ENCODE data around the gene ZAP70. TPM values are rescaled to one million over a fixed set of nuclear protein-coding genes. Genes with fewer than 3 reads are reported as not detected.

Gene ZAP70
- total and polyA plus RNA-seq, 10 of the 15 experiments (the other 5 are each of a cell fraction or from before 2014, with no cell fraction given) = 0.18 to 2.9 (median 1.2) TPM; not detected in 1

DNA sequence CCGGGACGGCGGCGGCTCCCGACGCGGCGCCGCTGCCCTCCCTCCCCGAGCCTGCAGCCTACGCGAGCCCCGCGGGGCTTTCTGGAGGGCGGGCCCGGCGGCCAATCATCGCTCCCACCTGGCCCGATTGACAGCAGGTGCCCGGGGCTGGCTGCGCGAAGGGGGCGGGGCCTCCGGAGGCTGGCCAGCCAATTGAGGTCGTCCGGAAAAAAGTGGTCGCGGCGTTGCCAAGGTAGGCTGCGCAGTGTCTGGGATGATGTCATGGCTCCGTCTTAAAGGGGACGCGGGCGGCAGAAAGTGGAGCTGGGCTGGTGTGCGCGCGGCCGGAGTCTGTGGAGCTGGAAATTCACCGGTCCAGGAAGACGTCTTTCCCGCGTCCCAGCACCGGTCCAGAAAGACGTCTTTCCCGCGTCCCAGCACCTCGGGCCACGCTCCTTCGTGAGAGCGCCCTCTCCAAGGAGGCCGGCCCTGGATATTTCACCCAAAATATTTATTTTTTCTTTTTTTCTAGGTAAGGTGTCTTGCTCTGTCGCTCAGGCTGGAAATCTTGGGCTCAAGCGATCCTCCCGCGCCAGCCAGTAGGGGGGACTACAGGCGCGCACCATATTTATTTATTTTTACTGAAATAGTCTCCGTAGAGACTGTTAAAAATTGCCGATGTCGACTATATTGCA is 49.3 kb upstream of the ZAP70 start, which contains the start of gene ACTR1B (continued):
- TF ChIP-seq, protein P1, sequence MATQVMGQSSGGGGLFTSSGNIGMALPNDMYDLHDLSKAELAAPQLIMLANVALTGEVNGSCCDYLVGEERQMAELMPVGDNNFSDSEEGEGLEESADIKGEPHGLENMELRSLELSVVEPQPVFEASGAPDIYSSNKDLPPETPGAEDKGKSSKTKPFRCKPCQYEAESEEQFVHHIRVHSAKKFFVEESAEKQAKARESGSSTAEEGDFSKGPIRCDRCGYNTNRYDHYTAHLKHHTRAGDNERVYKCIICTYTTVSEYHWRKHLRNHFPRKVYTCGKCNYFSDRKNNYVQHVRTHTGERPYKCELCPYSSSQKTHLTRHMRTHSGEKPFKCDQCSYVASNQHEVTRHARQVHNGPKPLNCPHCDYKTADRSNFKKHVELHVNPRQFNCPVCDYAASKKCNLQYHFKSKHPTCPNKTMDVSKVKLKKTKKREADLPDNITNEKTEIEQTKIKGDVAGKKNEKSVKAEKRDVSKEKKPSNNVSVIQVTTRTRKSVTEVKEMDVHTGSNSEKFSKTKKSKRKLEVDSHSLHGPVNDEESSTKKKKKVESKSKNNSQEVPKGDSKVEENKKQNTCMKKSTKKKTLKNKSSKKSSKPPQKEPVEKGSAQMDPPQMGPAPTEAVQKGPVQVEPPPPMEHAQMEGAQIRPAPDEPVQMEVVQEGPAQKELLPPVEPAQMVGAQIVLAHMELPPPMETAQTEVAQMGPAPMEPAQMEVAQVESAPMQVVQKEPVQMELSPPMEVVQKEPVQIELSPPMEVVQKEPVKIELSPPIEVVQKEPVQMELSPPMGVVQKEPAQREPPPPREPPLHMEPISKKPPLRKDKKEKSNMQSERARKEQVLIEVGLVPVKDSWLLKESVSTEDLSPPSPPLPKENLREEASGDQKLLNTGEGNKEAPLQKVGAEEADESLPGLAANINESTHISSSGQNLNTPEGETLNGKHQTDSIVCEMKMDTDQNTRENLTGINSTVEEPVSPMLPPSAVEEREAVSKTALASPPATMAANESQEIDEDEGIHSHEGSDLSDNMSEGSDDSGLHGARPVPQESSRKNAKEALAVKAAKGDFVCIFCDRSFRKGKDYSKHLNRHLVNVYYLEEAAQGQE (IDR thresholded peaks at IDR 0.05; ENCODE audit: low read depth, low read length) = no peak
- TF ChIP-seq SIX5 (IDR thresholded peaks at IDR 0.05; ENCODE audit: low read depth, low read length, severe bottlenecking) (no peak), FOXM1 (IDR thresholded peaks at IDR 0.05; ENCODE audit: low read depth, low read length) (no peak), WRNIP1 (IDR thresholded peaks at IDR 0.05; ENCODE audit: borderline replicate concordance, low read depth, low read length) (no peak), KDM1A (IDR thresholded peaks at IDR 0.05; ENCODE audit: borderline replicate concordance) (no peak), CBX3 (IDR thresholded peaks at IDR 0.05; ENCODE audit: borderline replicate concordance, low read depth) (no peak), SUZ12 (IDR thresholded peaks at IDR 0.05; ENCODE audit: unreplicated experiment) (no peak), SMARCA5 (IDR thresholded peaks at IDR 0.05) (no peak; the same call in 1 of the 2 replicates), SUPT20H (IDR thresholded peaks at IDR 0.05; ENCODE audit: borderline replicate concordance, control insufficient read depth, low read depth, low read length) (no peak), NR2C1 (IDR thresholded peaks at IDR 0.05) (no peak), SMAD5 (IDR thresholded peaks at IDR 0.05; ENCODE audit: low read depth) (no peak), NBN (IDR thresholded peaks at IDR 0.05) (peak; percentile 89), HDGF (IDR thresholded peaks at IDR 0.05) (peak; percentile 91), EGR1 (IDR thresholded peaks at IDR 0.05; ENCODE audit: borderline replicate concordance in 1 of 2, low read depth in 2 of 2, low read length in 2 of 2) (no peak), MEF2B (IDR thresholded peaks at IDR 0.05; ENCODE audit: partially characterized antibody, poor library complexity, severe bottlenecking) (peak; percentile 12), ZNF622 (IDR thresholded peaks at IDR 0.05) (peak; percentile 68)
- TF ChIP-seq, protein P2, sequence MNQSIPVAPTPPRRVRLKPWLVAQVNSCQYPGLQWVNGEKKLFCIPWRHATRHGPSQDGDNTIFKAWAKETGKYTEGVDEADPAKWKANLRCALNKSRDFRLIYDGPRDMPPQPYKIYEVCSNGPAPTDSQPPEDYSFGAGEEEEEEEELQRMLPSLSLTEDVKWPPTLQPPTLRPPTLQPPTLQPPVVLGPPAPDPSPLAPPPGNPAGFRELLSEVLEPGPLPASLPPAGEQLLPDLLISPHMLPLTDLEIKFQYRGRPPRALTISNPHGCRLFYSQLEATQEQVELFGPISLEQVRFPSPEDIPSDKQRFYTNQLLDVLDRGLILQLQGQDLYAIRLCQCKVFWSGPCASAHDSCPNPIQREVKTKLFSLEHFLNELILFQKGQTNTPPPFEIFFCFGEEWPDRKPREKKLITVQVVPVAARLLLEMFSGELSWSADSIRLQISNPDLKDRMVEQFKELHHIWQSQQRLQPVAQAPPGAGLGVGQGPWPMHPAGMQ (IDR thresholded peaks at IDR 0.05; ENCODE audit: borderline replicate concordance) = no peak
- TF ChIP-seq, protein P3, sequence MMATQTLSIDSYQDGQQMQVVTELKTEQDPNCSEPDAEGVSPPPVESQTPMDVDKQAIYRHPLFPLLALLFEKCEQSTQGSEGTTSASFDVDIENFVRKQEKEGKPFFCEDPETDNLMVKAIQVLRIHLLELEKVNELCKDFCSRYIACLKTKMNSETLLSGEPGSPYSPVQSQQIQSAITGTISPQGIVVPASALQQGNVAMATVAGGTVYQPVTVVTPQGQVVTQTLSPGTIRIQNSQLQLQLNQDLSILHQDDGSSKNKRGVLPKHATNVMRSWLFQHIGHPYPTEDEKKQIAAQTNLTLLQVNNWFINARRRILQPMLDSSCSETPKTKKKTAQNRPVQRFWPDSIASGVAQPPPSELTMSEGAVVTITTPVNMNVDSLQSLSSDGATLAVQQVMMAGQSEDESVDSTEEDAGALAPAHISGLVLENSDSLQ (IDR thresholded peaks at IDR 0.05) = peak; percentile 98
- TF ChIP-seq, protein P4, sequence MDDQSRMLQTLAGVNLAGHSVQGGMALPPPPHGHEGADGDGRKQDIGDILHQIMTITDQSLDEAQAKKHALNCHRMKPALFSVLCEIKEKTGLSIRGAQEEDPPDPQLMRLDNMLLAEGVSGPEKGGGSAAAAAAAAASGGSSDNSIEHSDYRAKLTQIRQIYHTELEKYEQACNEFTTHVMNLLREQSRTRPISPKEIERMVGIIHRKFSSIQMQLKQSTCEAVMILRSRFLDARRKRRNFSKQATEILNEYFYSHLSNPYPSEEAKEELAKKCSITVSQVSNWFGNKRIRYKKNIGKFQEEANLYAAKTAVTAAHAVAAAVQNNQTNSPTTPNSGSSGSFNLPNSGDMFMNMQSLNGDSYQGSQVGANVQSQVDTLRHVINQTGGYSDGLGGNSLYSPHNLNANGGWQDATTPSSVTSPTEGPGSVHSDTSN (IDR thresholded peaks at IDR 0.05; ENCODE audit: insufficient replicate concordance, low read depth, low read length) = peak; percentile 96
